NCI-H526 (cell line): Measurements from ENCODE around the gene SNX24.
"Not testable (repeated sequence)": the region's sequence is repeated elsewhere in the genome, so short reads cannot be mapped to it uniquely, and the experiment has no call there.

Experiments
- DNase-seq, 2 experiments: peaks; one replicate each; lab custom pipeline; 2025; lab: John Stamatoyannopoulos, UW

Gene SNX24

DNA sequence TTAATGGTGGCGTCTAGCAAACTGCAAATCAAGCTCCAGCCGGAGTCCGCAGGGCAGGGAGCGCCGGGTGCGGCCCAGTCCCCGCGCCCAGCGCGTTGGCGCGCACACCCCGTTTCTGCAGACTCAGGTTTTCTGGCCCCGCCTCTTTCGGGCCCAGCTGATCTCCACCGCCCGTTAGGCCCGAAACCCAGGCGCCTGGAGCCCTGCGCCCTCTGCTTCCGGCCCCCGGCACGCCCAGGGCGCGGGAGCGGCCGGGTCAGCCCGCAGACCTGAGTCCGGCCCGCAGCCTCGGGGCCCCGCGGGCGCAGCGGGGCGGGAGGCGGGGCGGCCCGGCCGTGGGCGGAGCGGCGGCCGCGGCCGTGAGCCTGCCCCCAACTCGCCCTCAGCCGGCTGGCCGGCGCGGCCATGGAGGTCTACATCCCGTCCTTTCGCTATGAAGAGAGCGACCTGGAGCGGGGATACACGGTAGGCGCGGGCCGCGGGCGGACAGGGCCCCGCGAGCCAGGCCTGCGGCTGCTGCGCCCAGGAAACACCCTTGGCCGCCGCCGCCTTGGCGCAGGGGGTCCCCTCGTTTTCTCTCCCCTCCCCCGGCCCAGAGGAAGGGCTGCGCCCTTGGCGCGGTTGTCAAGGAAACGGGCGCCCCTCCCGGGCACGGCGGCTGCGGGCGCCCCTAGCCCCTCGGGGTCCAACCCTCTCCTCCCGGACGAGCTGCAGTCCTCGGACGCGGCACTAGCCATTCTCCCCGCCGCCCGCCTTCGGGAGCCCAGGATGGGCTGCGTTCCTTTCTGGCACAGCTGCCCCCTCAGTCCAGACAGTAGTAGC lies at the start of gene SNX24:
Gene SNX24 (plus strand): TSS at position 385 of the 822 bp plus-strand sequence. CDS start 21 bp downstream, at position 406.
- DNase-seq = peak; percentile 17 to 73

GRCh38 chr5:122805481-122805880 lies 39.9 kb upstream of the SNX24 start:
- DNase-seq = no peak

- no peak for DNase-seq
Measured at GRCh38 chr5:122810405-122810804, 35.0 kb upstream of the SNX24 start.

DNA sequence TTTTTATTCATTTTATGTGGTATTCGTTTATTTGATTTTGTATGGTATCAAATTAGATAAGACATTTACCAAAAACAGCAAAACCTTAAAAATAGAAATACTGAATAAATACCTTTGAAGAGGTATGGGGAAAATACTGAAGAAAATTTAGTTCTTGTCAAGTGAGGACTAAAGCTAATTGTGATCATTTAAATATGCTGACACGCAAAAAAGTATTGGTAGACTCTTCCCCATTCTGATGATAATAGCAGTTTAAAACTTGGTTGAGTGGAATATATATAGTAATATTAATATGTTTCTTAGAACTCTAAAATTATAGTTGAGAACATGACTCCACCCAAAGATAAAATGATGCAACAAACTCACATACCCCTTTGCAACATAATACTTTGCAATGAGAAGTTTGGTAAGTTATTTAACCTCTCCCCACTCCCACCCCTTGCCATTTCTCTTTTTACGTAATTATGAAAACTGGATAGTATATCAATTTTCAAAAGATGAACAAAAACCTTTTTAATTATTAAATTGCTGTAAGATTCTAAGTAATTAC lies 30.1 kb upstream of the SNX24 start:
- no peak for DNase-seq

DNA sequence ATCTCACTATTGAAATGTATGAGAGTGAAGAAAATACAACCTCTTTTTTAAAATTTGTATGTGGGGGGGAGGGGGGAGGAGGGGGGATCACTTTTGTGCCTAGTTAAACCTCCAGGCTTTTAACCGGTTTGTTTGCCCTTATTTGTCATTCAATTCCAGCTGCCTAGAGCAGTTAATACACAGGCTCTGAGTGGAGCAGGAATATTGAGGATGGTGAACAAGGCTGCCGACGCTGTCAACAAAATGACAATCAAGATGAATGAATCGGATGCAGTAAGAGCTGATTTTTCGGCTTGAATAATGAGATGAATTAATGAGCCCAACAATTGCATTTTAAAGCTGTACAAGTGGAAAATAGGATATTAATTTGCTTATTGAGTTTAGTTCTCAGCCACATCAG lies 28.7 kb upstream of the SNX24 start:
- no peak for DNase-seq

DNA sequence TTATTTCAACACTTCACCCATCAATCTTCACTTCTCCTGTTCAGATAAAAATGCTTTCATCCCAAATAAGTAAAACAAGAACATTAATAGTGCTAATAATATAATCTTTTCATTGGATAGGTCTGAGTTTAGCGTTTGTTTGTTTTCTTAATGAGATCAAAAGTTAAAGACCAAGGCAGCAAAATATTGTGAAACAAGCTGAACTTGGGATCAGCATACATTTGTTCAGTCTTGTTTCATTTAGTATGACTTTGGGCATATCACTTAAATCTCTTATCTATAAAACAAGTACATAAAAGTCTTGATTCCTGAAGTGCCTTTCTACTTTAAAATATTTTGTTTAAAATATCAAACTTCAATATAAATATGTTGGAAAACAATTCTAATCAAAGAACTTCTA lies 13.4 kb upstream of the SNX24 start:
- no peak for DNase-seq

DNA sequence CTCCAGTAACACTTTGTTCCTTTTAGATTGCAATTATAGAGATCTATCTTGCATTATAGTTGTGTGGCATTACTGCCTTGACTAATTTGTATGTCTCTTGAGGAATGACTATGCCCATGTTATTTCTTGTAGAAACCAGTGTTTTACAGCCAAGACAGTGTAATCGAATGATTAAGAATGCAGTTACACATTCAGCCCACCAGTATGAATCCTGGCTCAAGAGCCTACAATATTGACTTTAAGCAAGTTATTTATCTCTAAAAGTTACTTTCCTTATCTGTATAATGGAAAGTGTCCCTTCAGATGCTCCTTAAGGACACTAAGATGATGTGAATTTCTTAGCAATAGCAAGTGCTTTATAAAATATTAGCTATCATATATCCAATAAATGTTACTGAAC lies 9.7 kb upstream of the SNX24 start:
- DNase-seq = no peak

DNA sequence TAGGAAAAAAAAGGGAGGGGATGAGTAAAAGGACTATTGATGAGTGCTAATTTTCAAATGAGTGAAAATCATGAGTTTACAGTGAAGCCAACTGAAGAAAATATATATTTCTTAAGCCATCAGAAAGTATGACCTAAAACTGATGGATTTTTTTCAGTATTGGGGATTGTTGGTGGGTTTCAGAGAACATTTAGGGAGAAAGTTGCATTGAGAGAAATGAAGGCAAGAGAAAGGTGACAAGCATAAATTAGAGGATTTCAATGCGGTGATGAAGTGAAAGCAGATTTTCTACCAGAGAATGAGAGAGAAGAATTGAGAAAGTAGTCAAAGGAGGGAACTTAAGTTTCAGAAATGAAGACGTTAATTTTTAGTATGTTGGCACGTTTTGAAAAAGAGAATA lies 8.5 kb upstream of the SNX24 start:
- no peak for DNase-seq

- DNase-seq = no peak
Measured at GRCh38 chr5:122839731-122840130, 5.7 kb upstream of the SNX24 start.

GRCh38 chr5:122842016-122842580 lies 3.3 kb upstream of the SNX24 start:
- DNase-seq = no peak

GRCh38 chr5:122844136-122844909 lies 1.1 kb upstream of the SNX24 start:
- DNase-seq = no peak

DNA sequence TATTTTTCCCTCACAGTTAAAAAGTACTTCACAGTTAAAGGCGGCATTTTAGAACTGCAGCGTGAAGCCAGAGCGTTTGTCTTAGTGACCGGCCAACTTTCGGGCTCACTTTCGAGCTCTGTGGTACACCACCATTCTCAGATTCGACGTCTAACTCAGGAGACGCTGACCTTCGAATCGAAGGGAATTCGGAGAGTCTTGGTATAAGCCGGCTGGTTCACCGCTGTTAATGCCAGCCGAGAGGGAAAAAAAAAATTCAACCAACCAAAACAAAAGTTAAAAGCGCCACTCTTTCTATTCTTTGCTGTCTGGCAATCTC lies 544 bp upstream of the SNX24 start:
- DNase-seq = no peak

DNA sequence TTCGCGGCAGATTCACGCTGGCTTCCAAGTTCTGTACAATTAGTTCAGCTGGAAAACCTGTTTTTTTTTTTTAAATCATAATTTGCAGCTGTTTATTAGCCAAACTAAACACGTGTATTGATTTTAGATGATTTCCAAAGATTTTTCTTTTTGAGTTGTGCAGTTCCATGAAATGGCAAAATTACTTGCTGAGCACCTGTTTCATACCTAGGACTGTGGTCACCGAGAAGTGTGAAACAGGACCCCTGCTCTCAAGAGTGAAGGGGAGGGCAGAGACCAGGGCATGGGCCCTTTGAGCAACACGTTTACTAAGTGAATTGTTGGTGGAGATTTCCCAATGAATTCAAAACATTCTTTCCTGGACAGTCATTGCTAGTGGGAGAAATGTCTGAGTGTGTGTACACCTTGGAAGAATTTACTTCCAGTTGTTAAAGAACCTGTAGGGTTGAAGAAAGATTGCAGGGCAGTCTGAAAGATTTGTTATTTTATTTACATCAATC lies 688 bp downstream of the SNX24 start:
- peak in 1 of 2 experiments; percentile 8 for DNase-seq

- DNase-seq = no peak
Measured at GRCh38 chr5:122847687-122848081, 2.3 kb downstream of the SNX24 start.

DNA sequence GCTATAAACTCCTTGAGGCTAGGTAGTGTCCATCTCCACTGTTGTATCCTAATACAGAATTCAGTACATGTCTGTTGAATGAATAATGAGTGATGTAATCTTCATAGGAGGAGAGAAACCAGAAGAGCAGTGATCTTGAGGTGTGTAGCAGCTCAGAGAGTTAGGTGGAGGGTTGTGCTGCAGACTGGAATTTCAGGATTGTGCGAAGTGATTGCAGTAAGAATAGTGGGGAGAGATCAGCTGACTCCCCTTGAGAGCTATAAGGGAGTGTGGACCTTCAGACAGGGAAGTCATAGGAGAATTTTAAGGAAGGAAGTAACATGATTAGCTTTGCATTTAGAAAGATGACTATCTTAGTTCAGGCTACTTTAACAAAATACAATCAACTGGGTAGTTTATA lies 4.4 kb downstream of the SNX24 start:
- DNase-seq = no peak

GRCh38 chr5:122857538-122857937 lies 12.1 kb downstream of the SNX24 start:
- DNase-seq = not testable (repeated sequence)

DNA sequence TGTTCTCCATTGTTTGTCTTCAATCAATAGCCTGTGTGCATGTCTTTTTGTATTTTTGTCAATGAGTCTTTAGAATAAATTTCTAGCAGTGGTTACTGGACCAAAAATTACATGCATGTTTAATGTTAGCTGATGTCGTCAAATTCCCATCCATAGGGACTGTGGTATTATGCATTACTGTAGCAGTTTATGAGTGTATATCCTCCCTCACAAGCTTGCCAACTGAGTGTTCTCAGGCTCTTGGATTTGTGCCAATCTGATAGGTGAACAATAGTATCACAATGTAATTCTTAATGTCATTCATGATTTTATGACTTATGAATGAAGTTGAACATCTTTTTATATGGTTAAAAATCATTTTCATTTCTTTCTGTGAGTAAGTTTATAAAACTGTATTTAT lies 13.0 kb downstream of the SNX24 start:
- no peak for DNase-seq

DNA sequence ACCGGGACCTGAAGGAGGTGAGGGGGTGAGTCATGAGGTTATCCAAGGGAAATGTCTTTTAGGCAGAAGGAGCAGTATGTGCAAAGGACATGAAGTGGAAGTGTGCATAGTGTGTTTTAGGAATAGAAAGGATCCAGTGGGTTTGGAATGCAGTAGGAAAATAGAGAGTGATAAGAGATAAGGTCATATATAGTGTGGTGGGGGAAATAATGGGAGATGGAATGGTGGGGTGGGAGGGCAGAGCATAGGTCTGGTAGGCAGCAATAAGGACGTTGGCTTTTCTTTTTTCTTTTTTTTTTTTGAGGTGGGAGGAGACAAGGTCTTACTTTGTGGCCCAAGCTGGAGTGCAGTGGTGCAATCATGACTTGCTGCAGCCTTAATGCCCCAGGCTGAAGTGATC lies 17.8 kb downstream of the SNX24 start:
- no peak for DNase-seq

DNA sequence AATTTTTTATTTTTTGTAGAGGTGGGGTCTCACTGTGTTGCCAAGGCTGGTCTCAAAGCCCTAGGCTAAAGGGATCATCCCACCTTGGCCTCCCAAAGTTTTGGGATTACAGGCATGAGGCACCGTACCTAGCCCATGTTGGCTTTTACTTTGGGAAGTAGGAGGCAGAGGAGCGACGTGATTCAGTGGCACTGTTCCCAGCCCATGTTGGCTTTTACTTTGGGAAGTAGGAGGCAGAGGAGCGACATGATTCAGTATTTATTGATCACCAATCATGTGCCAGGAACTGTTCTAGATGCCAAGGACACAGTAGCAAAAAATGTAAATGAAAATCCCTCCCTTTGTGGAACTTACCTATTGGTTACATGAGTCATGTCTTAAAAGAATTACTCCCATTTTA lies 18.3 kb downstream of the SNX24 start:
- DNase-seq = no peak

GRCh38 chr5:122864400-122864799 lies 19.0 kb downstream of the SNX24 start:
- DNase-seq = no peak

- no peak for DNase-seq
Measured at GRCh38 chr5:122864842-122865241, 19.4 kb downstream of the SNX24 start.

DNA sequence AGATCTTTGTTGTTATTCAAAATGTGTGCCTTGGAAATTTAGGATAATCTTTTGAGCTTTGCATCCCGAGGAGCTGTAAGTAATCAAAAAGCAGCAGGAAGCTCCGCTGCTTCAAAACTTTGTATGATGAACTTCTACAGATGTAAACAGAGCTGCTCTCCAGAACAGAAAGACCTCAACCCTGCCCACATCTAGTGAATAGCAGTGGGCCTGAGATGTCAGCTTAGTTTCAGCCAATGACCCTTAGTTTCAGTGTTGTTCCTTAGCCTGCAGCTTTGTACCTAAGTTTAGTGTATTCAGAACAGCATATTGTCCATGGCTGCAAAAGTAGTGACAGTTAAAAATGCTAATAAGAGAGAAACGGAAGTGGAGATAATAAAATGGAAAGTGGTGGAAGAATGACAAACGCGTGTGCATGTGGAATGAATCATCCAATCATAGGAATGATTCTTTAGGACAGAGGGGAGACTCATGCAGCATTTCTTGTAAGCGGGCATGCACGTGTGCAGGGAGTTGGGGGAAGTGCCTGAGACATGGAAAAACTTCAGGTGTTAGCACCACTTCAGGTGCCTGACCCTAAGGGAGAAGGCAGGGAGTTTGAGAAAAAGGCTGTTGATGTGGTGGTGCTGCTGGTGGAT lies 24.9 kb downstream of the SNX24 start:
- no peak for DNase-seq
